ENCODE results near the gene TKT.

Gene TKT

GRCh38 chr3:53239800-53240199 lies 16.0 kb downstream of the TKT start:
- DNase-seq: no peak

GRCh38 chr3:53238886-53239285 lies 16.9 kb downstream of the TKT start:
- DNase-seq: no peak

GRCh38 chr3:53238051-53238850 lies 17.6 kb downstream of the TKT start:
- no peak for DNase-seq

GRCh38 chr3:53236112-53236841 lies 19.5 kb downstream of the TKT start:
- no peak for DNase-seq

GRCh38 chr3:53235545-53235944 lies 20.3 kb downstream of the TKT start:
- no peak for DNase-seq

- no peak for DNase-seq
These were observed 21.0 kb downstream of the TKT start for GRCh38 chr3:53234841-53235232.

GRCh38 chr3:53234130-53234840 lies 21.5 kb downstream of the TKT start:
- no peak for DNase-seq

- DNase-seq: no peak
These were observed 23.0 kb downstream of the TKT start for GRCh38 chr3:53232641-53233377.

GRCh38 chr3:53231532-53232511 lies 24.0 kb downstream of the TKT start:
- no peak for DNase-seq

- DNase-seq: no peak
These were observed 25.0 kb downstream of the TKT start for GRCh38 chr3:53230789-53231188.

GRCh38 chr3:53230041-53230621 lies 25.7 kb downstream of the TKT start:
- no peak for DNase-seq

- DNase-seq: no peak
These were observed 26.2 kb downstream of the TKT start for GRCh38 chr3:53229606-53230005.

GRCh38 chr3:53229171-53229570 lies 26.7 kb downstream of the TKT start:
- DNase-seq: no peak

GRCh38 chr3:53227993-53228885 lies 27.6 kb downstream of the TKT start:
- DNase-seq: no peak

- DNase-seq: no peak
These were observed 28.9 kb downstream of the TKT start for GRCh38 chr3:53226841-53227407.

GRCh38 chr3:53226142-53226840 lies 29.5 kb downstream of the TKT start:
- no peak for DNase-seq

GRCh38 chr3:53225651-53226050 lies 30.2 kb downstream of the TKT start:
- DNase-seq: no peak

- DNase-seq: no peak
These were observed 30.6 kb downstream of the TKT start for GRCh38 chr3:53225181-53225580.

- DNase-seq: no peak
These were observed 31.3 kb downstream of the TKT start for GRCh38 chr3:53224536-53224935.

Measured in activated CD4-positive, CD25-positive, alpha-beta regulatory T cell (primary cell).